HG03066 (cell line): ENCODE measurements around the gene OCRL.
"Not testable (repeated sequence)": the region's sequence is repeated elsewhere in the genome, so short reads cannot be mapped to it uniquely, and the experiment has no call there.

ENCODE experiments used
- ATAC-seq: cut with Tn5 transposase; IDR thresholded peaks from one replicate; pipeline ENCODE4 v1.9.1; 2021; ENCODE audit warnings: low read depth; ENCODE audit not compliant: unreplicated experiment

The OCRL gene

DNA sequence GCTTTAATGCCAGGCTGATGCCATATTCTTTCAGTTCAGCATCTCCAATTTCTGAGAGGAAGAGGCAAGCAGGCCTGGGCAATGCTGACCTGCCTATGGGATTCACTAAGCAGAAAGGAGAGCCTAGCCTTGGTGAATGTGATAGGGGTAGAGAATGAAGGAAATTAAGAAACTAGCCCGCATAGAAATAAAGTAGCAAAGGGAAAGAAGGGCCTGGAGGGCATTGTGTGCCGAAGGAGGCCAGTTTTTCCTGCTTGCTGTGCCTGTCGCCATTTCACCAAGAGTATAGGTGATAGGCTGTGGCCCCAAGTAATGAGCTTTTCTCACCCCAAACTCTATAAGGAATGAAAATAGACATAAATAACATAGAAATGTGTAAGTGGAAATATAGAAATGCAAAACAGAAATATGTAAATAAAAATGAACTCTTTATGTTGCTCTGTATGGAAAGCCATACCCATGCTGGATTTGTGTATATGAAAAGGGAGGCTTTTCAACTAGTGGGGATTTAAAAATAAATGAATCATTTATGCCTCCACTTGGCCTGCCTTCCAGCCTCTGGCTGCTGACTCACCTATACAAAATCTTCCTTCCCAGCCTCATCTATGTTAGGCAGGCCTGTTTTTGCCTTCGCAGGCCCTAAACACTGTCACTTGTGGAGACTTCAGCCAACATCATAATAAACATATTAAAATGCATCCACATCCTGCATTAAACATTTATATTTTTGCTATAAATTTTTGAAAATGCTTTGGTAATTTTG lies 5.1 kb upstream of the OCRL start:
- no peak for ATAC-seq

DNA sequence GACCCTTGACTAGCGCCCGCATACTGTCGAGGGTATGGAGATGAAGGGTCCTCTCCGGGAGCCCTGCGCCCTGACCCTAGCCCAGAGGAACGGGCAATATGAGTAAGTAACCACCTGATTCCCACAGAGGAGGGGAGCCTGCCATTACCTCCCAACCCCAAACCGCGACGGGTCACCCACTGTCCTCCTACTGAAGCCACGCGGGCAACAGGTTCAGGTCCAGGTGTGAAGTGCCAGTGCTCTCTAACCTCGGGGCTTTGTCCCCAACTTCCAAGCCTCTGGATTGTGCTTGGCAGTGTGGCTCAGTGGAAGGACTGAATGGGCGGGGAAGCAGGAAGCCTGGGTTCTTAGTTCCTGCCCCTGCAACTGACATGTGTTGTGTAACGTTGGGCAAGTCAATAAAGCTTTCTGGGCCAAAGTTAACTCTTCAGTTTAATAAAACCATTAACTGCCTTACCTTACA lies 694 bp downstream of the OCRL start:
- peak; percentile 28 for ATAC-seq

DNA sequence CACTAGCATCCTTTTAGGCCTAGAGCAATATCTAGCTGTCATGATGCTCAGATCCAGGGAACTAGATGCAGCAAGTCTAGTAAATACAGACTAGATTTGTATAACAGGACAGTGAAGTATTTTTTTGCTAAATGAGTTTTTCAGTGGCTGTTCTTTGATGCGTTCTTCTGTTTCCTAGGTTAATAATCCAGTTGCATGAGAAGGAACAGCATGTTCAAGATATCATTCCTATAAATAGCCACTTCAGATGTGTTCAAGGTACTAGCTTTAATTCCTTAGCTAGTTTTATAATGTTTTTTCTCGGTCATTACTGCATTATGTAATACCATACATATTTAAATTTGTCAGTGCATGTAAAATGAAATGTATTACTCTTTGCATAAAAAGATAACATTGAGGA lies 4.7 kb downstream of the OCRL start:
- no peak for ATAC-seq

DNA sequence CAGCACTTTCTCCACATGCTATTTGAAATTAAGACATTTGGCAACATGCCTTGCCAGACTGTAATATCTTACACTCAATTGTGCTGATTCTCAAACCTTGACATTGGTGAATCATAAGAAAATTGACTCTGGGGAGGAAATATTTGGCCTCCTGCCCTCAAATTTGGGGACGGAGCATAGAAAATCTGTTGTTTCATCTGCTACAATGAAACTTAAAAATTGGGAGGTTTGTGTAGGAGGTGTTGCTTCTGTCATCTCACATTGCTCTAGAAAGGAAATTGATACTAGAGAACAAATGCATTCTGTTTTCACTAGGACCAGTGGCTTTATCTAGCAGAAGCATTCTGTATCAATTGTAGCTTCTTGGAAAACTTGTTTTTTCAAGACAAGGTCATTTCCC lies 5.3 kb downstream of the OCRL start:
- no peak for ATAC-seq

DNA sequence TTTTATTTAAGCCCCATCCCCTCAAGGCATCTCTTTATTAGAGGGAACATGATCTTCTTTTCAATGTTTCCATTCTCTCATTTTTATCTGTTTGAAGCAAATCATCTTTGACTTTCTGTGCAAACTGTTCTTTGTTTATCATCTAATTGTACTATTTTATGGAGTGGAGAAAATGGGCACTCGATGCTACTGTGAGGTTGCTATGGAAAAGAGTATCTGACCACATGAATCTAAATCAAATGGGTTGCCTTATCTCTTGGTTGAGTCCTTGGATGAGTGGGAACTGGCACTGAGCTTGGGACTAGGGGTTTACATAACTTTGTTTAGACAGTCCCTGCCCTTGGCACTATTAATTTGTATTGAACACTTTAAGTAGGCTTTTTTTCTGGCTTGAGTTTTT lies 9.1 kb downstream of the OCRL start:
- ATAC-seq: no peak

DNA sequence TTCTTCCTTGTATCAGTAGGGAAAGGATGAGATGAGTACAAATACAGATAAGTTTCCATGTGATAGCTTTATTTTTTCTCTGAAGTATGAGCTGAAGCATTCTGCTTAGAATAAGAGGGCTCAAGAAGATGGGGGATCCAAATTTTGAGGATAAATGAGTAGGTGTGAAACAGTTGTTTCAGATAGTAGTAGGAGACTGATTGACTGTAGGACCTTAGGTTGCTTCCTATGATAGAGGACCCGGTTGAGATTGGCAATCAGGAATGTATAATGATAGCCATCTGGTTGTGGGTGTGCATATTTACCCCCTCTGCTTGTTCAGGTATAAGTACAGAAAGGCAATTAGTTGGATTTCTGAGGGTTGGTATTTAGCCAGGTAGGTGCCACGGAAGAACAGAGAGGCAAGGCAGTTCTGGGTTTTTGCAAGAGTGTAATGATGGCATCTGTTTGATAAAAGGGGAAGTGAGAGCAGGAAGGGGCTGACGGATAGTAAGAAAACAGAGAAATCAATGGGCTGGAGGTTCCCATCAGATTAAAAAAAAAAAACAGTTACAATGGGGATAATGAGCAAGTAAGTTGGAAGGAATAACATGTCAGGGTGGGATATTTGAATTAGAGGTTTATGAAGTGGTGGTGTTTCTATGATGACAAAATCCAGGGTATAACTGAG lies 13.7 kb downstream of the OCRL start:
- peak; percentile 91 for ATAC-seq

DNA sequence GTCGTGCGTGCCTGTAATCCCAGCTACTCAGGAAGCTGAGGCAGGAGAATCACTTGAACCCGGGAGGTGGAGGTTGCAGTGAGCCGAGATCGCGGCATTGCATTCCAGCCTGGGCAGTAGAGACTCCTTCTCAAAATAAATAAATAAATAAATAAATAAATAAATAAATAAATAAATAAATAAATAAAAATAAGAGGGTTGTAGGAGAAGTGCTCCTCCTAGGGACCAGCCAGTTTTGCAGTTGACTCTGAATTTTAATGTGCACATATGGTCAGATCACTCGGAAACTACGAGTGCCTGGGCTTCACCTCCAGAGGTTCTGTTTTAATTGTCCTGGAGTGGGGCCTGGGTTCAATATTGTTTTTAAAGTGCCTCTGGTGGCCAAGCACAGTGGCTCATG lies 14.8 kb downstream of the OCRL start:
- not testable (repeated sequence) for ATAC-seq

DNA sequence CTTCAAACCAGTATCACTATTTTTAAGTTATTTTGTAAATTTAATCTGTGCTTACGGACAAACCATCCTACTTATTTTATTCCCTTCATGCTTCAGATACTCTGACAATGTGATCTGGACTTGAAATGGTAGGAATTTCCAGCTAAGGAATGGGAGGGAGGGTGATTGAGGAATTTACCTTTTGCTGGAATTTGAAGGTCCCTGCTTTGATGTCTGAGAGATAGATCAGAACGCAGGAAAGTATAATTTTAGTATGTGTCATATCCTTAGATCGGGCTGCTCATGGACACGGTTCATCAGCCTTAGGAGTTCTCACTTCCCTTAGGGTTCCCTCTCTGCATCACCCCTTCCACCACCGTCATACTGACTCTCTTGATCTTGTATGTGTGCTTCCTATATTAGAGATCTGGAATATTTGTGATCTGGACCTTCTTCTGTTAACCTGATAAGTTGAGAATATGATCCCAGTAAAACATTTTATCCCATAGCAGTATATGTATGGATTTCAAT lies 16.8 kb downstream of the OCRL start:
- ATAC-seq: no peak

DNA sequence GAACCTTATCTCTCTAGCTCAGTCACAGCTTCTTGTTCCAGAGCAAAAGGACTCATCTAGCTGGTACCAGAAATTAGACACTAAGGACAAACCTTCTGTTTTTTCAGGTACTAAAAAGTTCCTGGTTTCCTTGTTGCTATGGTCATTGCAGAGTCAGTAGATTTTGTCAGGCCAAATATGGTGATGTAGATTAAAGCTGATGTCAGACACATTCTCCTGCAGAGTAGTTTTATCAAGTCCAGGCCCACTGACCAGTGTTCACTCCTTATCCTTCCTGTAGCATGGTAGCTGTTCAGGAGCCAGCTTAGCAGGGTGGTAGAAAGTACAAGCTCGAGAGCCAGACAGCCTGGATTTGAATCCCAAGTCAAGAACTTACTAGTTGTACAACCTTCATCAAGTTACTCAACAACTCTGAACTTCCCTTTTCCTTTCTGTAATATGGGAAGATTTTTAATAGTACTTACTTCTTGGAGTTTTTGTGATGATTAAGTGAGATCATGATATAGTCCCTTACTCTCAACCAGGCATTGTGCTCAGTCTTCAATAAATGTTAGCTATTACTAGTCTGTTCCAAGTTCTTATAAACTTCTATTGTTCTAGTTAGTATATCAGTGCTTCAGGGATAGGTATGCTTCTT lies 17.9 kb downstream of the OCRL start:
- ATAC-seq: no peak

DNA sequence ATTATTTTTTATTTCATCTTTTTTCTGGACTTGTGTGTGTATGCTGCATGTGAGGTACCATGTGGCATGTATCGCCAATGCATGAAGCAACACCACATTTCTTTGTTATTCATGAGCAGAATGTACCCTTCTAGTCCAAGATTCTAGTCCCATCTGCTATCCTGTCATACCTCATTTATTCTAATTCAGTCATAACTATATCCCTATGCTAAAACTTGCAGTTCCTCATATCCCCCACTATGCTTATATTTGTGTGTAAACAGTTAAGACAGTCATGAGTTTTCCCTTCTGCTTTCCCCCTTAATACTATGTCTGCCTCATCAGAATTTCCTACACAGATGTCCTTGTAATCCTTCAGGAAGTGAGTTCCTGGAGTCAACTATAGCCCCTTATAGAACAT lies 19.7 kb downstream of the OCRL start:
- no peak for ATAC-seq

DNA sequence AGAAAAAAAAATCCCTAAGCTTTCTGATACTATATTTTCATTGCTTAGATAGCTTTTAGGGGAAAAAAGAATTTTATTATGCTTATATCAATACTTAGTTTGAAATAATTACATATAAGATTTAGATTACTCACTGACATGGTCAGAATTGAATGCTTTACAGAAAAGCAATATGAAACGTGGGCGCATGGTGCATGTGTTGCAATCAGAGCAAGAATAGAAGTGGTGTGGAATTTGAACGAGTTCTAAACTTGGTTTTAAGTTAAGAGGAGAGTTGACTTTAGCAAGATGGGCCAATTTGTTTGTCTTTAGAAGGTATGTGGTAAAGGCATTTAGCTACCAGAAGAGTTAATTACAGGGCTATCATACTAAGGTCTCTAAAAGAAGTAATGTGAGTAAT lies 21.4 kb downstream of the OCRL start:
- no peak for ATAC-seq

DNA sequence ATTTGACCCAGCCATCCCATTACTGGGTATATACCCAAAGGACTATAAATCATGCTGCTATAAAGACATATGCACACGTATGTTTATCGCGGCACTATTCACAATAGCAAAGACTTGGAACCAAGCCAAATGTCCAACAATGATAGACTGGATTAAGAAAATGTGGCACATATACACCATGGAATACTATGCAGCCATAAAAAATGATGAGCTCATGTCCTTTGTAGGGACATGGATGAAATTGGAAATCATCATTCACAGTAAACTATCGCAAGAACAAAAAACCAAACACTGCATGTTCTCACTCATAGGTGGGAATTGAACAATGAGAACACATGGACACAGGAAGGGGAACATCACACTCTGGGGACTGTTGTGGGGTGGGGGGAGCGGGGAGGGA lies 24.3 kb downstream of the OCRL start:
- not testable (repeated sequence) for ATAC-seq

DNA sequence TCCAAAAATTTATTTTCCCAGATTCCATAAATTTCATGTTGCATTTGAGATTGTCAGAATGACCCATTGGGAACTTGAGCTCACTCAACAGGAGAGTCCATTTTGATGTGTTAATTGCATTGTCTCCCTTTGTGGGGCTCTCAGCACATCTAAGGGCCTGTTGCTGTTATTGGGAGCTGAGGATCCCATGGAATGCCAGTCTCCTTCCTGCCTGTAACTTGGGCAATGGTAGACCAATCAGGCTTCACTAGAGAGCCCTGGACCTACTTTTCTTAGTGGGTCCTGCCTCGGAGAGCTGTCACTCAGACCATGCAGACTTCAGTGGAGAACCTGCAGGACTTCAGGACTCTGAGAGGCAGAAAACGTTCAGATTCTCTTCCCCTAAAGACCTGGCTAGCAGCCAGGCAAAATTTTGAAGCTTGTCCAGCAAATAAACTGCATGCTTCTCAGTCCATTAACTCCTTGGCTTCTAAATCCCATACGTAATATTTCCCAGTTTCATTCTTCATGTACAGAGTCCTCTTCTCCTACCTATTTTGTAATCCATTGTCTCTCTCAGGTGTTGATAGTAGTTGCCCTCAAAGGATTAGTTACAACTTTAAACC lies 25.1 kb downstream of the OCRL start:
- no peak for ATAC-seq

DNA sequence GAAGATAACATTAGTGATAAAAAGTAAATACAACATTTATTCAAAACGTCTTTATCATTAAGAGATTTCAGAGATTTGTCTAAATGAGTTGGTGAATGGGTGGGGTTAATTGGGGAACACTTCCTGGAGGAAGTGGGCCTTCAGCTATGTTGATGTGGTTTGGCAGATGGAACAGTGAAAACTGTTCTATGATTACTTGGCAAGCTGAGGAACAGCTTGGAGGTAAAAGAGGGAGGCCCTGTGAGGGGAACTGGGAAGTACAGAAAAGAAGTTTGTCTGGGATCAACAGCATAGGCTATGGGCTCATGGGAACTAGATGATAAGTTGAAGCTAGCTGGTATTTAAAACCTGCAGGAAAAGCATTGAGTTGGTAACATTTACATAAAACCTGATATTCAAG lies 26.0 kb downstream of the OCRL start:
- ATAC-seq: no peak

DNA sequence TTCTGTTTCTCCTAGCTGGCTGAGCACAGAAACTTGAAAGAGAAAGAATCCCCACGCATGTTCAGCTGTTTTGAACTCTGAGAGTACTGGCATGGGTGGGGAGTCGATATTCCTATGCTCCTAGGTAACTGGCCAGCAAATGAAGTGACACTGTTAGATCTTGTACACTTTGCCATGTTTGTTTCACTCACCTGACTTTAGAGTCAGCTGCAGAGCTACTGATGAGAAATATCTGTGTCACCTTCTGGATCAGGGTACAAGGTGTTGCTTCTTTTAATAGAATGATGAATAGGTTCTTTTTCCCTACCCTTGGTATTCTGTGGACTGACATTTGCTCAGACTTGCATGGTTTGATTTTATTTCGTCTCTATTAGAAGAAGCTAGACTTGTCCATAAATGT lies 28.3 kb downstream of the OCRL start:
- ATAC-seq: no peak

DNA sequence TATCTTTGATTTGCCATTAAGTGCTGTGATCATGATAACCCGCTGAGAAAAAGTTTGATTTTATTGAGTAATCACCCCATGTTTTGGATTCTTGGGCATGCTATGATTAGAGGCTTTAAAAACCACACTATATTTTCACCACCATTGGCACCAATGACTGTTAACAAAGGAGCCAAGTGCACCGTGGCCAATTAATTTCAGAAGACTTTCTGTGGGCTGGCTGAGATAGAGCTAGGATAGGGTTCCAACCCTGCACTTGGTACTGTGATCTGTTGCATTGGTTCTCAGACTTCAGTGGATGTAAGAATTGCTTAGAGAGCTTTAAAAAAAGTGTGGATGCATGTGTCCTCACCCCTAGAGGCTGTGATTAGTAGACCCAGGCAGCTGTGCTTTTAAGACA lies 32.4 kb downstream of the OCRL start:
- no peak for ATAC-seq

DNA sequence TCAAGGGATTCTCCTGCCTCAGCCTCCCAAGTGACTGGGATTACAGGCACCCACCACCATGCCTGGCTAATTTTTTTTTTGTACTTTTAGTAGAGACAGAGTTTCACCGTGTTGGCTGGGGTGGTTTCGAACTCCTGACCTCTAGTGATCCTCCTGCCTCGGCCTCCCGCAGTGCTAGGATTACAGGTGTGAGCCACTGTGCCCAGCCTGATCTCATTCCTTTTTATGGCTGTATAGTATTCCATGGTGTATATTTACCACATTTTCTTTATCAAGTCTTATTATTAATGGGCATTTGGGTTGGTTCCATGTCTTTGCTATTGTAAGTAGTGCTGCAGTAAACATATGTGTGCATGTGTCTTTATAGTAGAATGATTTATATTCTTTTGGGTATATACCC lies 33.6 kb downstream of the OCRL start:
- not testable (repeated sequence) for ATAC-seq

DNA sequence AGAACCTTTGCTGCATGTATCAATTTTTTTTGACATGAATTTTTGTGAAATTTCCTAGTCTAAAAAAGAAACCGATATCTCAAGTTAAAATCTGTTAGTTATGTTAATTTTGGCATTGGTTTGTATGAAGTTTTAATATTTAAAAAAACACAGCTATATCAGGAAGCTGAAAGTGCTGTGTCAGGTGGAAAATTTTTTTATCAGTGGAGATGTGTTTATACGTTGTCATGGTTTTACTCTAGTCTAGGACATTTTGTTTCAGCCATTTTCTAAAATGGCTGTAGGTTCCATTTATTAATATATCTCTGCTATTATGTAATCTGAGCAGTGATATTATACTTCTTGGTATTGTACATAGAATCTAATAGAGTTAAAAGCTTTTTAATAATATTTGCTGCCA lies 34.2 kb downstream of the OCRL start:
- ATAC-seq: no peak

DNA sequence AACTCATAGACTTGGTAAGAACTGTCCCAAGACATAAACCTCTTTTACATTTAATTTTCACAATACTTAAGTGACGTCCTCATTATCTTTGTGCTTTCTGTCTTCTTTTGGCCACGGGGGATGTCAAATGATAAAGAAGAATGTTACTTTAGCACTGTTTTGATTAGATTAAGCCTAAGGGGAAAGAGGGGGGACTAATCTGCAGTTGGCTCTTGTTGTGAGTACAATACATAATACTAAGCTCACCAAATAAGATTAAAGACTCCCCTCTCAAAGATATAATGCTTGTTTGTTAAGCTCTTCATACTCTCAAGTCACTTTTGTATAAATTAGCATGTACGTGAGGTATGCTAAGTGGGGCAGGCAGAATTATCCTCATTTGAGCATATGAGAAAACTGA lies 36.5 kb downstream of the OCRL start:
- ATAC-seq: no peak

DNA sequence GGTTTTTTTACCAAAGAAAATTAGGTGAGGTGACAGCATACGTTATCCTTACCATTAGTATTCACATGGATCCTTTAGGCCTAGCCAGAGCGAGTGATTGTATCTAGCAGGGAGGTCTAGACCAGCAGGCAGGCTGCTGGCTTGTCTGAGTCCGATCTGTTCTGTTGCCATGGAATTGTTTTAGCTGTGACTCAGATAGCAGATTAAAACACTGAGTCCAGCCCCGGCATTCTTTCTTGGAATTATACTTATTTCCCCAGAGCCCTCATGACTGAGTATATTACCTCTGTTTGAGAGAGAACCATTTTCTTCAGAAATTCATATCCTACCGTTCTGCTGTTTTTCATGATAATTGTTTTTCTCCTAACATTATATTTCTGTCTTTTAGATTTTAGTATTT lies 37.4 kb downstream of the OCRL start:
- no peak for ATAC-seq

DNA sequence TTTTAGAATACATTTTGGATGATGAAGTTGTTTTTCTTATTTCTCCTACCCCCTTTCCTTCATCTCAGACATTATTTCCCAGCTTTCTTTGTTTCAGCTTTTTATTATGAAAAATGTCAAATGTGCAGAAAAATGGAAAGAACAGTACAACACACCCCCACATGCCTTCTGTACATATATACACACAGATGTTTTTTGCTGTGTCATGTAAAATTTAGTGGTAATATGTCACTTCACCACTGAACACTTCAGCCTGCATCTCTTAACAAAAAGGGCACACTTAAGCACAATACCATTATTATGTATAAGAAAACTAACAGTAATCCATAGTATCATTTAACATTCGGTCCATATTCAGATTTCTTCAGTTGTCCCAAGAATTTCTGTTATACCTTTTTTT lies 37.8 kb downstream of the OCRL start:
- no peak for ATAC-seq
